Mucosa of descending colon (tissue), 3 donors: Measurements from ENCODE around the gene IRF5. TPM values are rescaled to one million over a fixed set of nuclear protein-coding genes. Genes with fewer than 3 reads are reported as not detected.
A peak's percentile ranks its signal among the peaks of the same experiment; 100 is the strongest.
"Not testable (repeated sequence)": the region's sequence is repeated elsewhere in the genome, so short reads cannot be mapped to it uniquely, and the experiment has no call there.

ENCODE experiments used
- ATAC-seq: fragments of 200-7000 bp; cut with Tn5 transposase; one replicate; pipeline ENCODE4 v1.9.1; 2020; ENCODE audit warnings: mild to moderate bottlenecking, moderate library complexity
- DNase-seq, 3 donors: peaks; one replicate each; pipeline ENCODE4 v3.0.0-alpha.2; 2020
- H3K36me3 ChIP-seq: fragments of 200-600 bp; one replicate; pipeline ENCODE4 v1.8.0; 2021; ENCODE audit warnings: low read depth, mild to moderate bottlenecking
- H3K4me1 ChIP-seq: fragments of 200-600 bp; one replicate; pipeline ENCODE4 v1.8.0; 2021; ENCODE audit warnings: low read depth, mild to moderate bottlenecking
- H3K4me3 ChIP-seq: fragments of 200-600 bp; one replicate; pipeline ENCODE4 v1.8.0; 2021; ENCODE audit warnings: mild to moderate bottlenecking
- H3K9me3 ChIP-seq: fragments of 200-600 bp; one replicate; pipeline ENCODE4 v1.8.0; 2021; ENCODE audit warnings: mild to moderate bottlenecking
- CTCF ChIP-seq: fragments of 200-600 bp; IDR thresholded peaks from one replicate; pipeline ENCODE4 v1.8.0; 2022; ENCODE audit warnings: antibody characterized with exemption, mild to moderate bottlenecking
- intact Hi-C, 2 donors: fragments of 100-400 bp; cut with DNase I in 1 of 2; cut with micrococcal nuclease in 1 of 2; formaldehyde crosslinking; loops; one replicate each; pipeline versions ENCODE4 v1.11.0 to v1.11.1; 2022; cut with DNase I, micrococcal nuclease
- total RNA-seq, 3 donors: library from RNA; stranded (reverse); fragmentation: NEBNext Ultra II Directional in 2 of 3; extraction: Animal tissue kit (Norgen Biotek cat#: 25700) in 2 of 3; gene quantifications; one replicate each; pipeline versions ENCODE4 v1.2.1 to v1.2.4, GENCODE V29; 2021 to 2023
- donor health status: DM: no; HTN: no; CAD: no; lungs with moderate emphysema.
- donor health status: DM: no; HTN: no; CAD: no.
- donor health status: DM: no; HTN: yes; CAD: no.

Gene IRF5
- total RNA-seq, 3 donors from 2014 or later = 6.9 to 10.1 (median 9.0) TPM

DNA sequence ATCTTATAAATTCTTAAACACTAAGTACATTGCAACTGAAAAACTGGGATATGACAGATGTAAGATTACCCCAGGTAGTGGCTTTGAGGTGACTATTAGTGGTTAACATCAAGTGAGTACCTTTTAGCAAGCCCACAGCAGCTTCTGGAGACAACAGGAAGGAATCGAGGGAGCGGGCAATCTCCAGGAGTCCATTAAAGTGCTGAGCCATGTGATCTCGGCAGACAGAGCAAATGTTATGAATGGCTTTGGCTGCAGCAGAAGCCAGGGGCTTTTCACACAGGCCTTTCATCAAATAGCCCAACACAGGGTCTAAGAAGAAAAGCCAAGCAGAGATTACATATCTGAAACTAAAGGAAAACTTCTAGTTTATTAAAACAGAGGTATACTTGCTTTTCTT lies 48.9 kb downstream of the IRF5 start:
- DNase-seq (no peak), ATAC-seq (no peak)
- Histone ChIP-seq H3K9me3 (no peaks in the 10 kb centered on the region), H3K36me3 (no peaks in the 10 kb centered on the region), H3K4me3 (no peak overlapping the region), H3K4me1 (no peaks in the 10 kb centered on the region)
- intact Hi-C loops = no loop called here
- no peak for TF ChIP-seq CTCF

GRCh38 chr7:128988372-128988771 lies 50.6 kb downstream of the IRF5 start:
- no peak for DNase-seq
- H3K4me3 ChIP-seq = no peak overlapping the region
- H3K36me3 ChIP-seq = no peaks in the 10 kb centered on the region
- TF ChIP-seq CTCF = no peak
- no peak for ATAC-seq
- H3K4me1 ChIP-seq = no peaks in the 10 kb centered on the region
- no peaks in the 10 kb centered on the region for H3K9me3 ChIP-seq
- intact Hi-C loops = no loop called here

DNA sequence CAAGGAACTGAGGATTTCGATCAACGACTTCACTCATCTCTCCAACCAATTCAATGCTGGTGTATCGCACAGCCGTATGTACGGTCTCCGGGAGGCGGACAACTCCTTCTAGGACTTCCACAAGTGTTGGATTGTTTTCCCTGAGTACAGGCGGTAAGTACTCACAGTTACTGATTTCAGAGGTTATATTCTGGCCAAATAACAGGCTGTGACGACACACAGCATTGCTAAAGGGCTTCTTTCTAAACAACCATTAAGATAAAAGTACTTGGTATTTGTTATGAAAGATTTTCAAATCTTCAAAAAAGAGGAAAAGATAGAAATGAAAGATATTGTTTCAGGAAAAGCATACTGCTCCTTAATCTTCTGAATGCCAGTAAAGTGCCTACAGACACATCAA lies 52.2 kb downstream of the IRF5 start:
- Histone ChIP-seq H3K4me3 (no peak overlapping the region), H3K4me1 (no peaks in the 10 kb centered on the region), H3K9me3 (no peaks in the 10 kb centered on the region), H3K36me3 (no peaks in the 10 kb centered on the region)
- DNase-seq (no peak), ATAC-seq (no peak)
- TF ChIP-seq CTCF = no peak
- intact Hi-C loops = no loop called here

GRCh38 chr7:128993419-128993818 lies 55.7 kb downstream of the IRF5 start:
- TF ChIP-seq CTCF = no peak
- DNase-seq (peak in 1 of 3 donors; percentile 4), ATAC-seq (peak; percentile 31)
- no peaks in the 10 kb centered on the region for H3K36me3 ChIP-seq
- no peaks in the 10 kb centered on the region for H3K9me3 ChIP-seq
- no peaks in the 10 kb centered on the region for H3K4me1 ChIP-seq
- no peak overlapping the region for H3K4me3 ChIP-seq
- intact Hi-C loops = no loop called here

DNA sequence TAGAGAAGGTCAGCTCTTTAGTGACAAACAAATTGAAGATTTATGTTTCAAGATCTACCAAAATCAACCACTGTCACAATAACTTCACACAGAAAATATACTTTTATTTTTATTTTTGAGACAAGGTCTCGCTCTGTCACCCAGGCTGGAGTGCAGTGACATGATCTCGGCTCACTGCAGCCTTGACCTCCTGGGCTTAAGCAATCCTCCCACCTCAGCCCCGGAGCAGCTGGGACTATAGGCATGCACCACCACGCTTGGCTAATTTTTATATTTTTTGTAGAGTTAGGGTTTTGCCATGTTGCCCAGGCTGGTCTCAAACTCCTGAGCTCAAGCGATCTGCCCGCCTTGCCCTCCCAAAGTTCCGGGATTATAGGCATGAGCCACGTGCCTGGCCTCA lies 56.8 kb downstream of the IRF5 start:
- ATAC-seq, H3K36me3 ChIP-seq, H3K9me3 ChIP-seq, H3K4me1 ChIP-seq, intact Hi-C loops, H3K4me3 ChIP-seq, DNase-seq: not testable (repeated sequence)

GRCh38 chr7:128997181-128997580 lies 59.5 kb downstream of the IRF5 start:
- DNase-seq (no peak), ATAC-seq (no peak)
- Histone ChIP-seq H3K4me3 (no peak overlapping the region), H3K4me1 (no peaks in the 10 kb centered on the region), H3K36me3 (no peaks in the 10 kb centered on the region), H3K9me3 (no peaks in the 10 kb centered on the region)
- intact Hi-C loops = no loop called here
- no peak for TF ChIP-seq CTCF

Other genes with a start within 250 kb of the IRF5 start
- gene CALU, start 198.6 kb upstream of the IRF5 start, total RNA-seq = 100 to 1,000 TPM in 1 of 3 donors, 10 to 100 TPM in 2; 20.6 to 133 (median 54.4) TPM
- not detected for gene OPN1SW, start 162.1 kb upstream of the IRF5 start, total RNA-seq
- gene CCDC136, start 146.0 kb upstream of the IRF5 start, total RNA-seq = 10 to 100 TPM in 1 of 3 donors, 1 to 10 TPM in 2; 2.1 to 37.7 (median 4.1) TPM
- gene FLNC, start 107.5 kb upstream of the IRF5 start, total RNA-seq = 100 to 1,000 TPM in 1 of 3 donors, 10 to 100 TPM in 1, 1 to 10 TPM in 1; 6.9 to 267 (median 15.0) TPM
- 10 to 100 TPM; 55.6 to 85.5 (median 82.4) TPM for gene ATP6V1F, start 75.1 kb upstream of the IRF5 start, total RNA-seq
- 1 to 10 TPM in 2 of 3 donors, under 1 TPM in 1; 0.47 to 1.7 (median 1.4) TPM for gene KCP, start 27.2 kb upstream of the IRF5 start, total RNA-seq
- 10 to 100 TPM; 36.0 to 43.6 (median 38.7) TPM for gene TNPO3, start 117.2 kb downstream of the IRF5 start, total RNA-seq
- 10 to 100 TPM in 1 of 3 donors, 1 to 10 TPM in 2; 9.8 to 15.1 (median 10.0) TPM for gene TSPAN33, start 206.8 kb downstream of the IRF5 start, total RNA-seq